K562 (cell line): ENCODE data around the gene NFIC. TPM values are rescaled to one million over a fixed set of nuclear protein-coding genes. Genes with fewer than 3 reads are reported as not detected.
A peak's percentile ranks its signal among the peaks of the same experiment; 100 is the strongest.

ENCODE experiments used
- ARNT ChIP-seq, 2 experiments: fragments of 450-650 bp; IDR thresholded peaks; 2 replicates each; pipeline ENCODE4 v1.6.1; 2016; ENCODE audit warnings: mild to moderate bottlenecking in 1 of 2
- CBFA2T3 ChIP-seq: fragments of 450-650 bp; IDR thresholded peaks from 2 replicates; pipeline ENCODE4 v1.6.1; 2017
- CHD4 ChIP-seq: fragments of 200-600 bp; sonication (generic); IDR thresholded peaks from 3 replicates; pipeline ENCODE4 v1.6.1; 2012; ENCODE audit warnings: low read depth, mild to moderate bottlenecking, mixed read lengths, low read length, inconsistent platforms; ENCODE audit not compliant: insufficient read depth, insufficient replicate concordance, poor library complexity, severe bottlenecking
- DACH1 ChIP-seq: fragments of 450-650 bp; IDR thresholded peaks from 2 replicates; pipeline ENCODE4 v1.6.1; 2018; ENCODE audit not compliant: partially characterized antibody
- E2F5 ChIP-seq: sonication (generic); formaldehyde crosslinking; IDR thresholded peaks from 2 replicates; pipeline ENCODE4 v1.8.0; 2022; ENCODE audit warnings: mild to moderate bottlenecking, missing genetic modification reagents
- ELF1 ChIP-seq: fragments of 200-800 bp; sonication (Bioruptor generic); IDR thresholded peaks from 2 replicates; pipeline ENCODE4 v1.6.1; 2016; ENCODE audit warnings: missing genetic modification characterization, missing compliant biosample characterization
- ETS1 ChIP-seq: conservative IDR thresholded peaks from 2 replicates; pipeline ENCODE4 v1.6.1; 2011; ENCODE audit warnings: low read depth, mild to moderate bottlenecking, low read length; ENCODE audit not compliant: control insufficient read depth
- GTF2E2 ChIP-seq: fragments of 200-800 bp; sonication (Bioruptor generic); IDR thresholded peaks from 2 replicates; pipeline ENCODE4 v1.6.1; 2016; ENCODE audit warnings: missing genetic modification characterization, missing compliant biosample characterization
- HMGN3 ChIP-seq: IDR thresholded peaks from 2 replicates; pipeline ENCODE4 v1.6.1; 2011; ENCODE audit warnings: borderline replicate concordance, low read depth, mild to moderate bottlenecking, mixed read lengths, low read length; ENCODE audit not compliant: insufficient read length; ENCODE audit errors: extremely low read depth
- MNT ChIP-seq, 2 experiments: fragments of 450-650 bp; conservative IDR thresholded peaks; 2 replicates each; pipeline ENCODE4 v1.6.1; 2017; ENCODE audit warnings: mild to moderate bottlenecking in 2 of 2, moderate library complexity in 2 of 2
- MYNN ChIP-seq, 2 experiments: sonication (generic); formaldehyde crosslinking in 1 of 2; IDR thresholded peaks; 2 replicates each; pipeline versions ENCODE4 v1.5.0 to v1.6.1; 2016 to 2020; ENCODE audit warnings: antibody characterized with exemption in 1 of 2, missing genetic modification reagents in 1 of 2
- PKNOX1 ChIP-seq: fragments of 450-650 bp; IDR thresholded peaks from 2 replicates; pipeline ENCODE4 v1.6.1; 2016
- PYGO2 ChIP-seq: fragments of 450-650 bp; IDR thresholded peaks from 2 replicates; pipeline ENCODE4 v1.6.1; 2016; ENCODE audit warnings: mild to moderate bottlenecking, missing genetic modification characterization, moderate library complexity, missing compliant biosample characterization
- RBM25 ChIP-seq: fragments of 200-400 bp; formaldehyde crosslinking; IDR thresholded peaks from 2 replicates; pipeline ENCODE4 v1.6.1; 2018; ENCODE audit warnings: low read length, low read depth, moderate library complexity; ENCODE audit not compliant: severe bottlenecking
- SMARCA4 ChIP-seq: fragments of 450-650 bp; IDR thresholded peaks from 2 replicates; pipeline ENCODE4 v1.6.1; 2016
- TEAD4 ChIP-seq, 2 experiments: sonication (generic) in 1 of 2; formaldehyde crosslinking in 1 of 2; IDR thresholded peaks; 2 replicates each; pipeline versions ENCODE4 v1.6.1 to v1.8.0; 2012 to 2022; ENCODE audit warnings: borderline replicate concordance in 1 of 2, inconsistent platforms in 1 of 2, low read length in 1 of 2, mild to moderate bottlenecking in 1 of 2, missing genetic modification reagents in 1 of 2
- TSHZ1 ChIP-seq: fragments of 250-450 bp; sonication (Bioruptor Pico); IDR thresholded peaks from 2 replicates; pipeline ENCODE4 v1.4.0; 2020; ENCODE audit warnings: mild to moderate bottlenecking, moderate library complexity
- ZKSCAN3 ChIP-seq: fragments of 250-450 bp; sonication (Bioruptor Pico); IDR thresholded peaks from 2 replicates; pipeline ENCODE4 v1.4.0; 2020
- polyA plus RNA-seq, 8 experiments: library from polyadenylated mRNA; depleted of rRNA in 4 of 8; stranded (reverse) in 5 of 8; unstranded in 3 of 8; fragments of >200 nt; fragmentation: Nextera tagmentation in 2 of 8; fragmentation: Illumina TruSeq in 1 of 8; extraction: Ambion mirVana in 2 of 8; extraction: Trizol in 1 of 8; gene quantifications; 2 replicates each; pipeline versions ENCODE4 v1.2.1 to v1.2.3, GENCODE V29; 2011 to 2014; ENCODE audit warnings: inconsistent platforms in 1 of 8, missing spikeins in 1 of 8
- total RNA-seq, 7 experiments: library from RNA; depleted of rRNA in 6 of 7; stranded (reverse); fragments of >200 nt in 6 of 7; fragmentation: Illumina TruSeq in 2 of 7; extraction: Trizol in 2 of 7; gene quantifications; 2 replicates each; pipeline versions ENCODE4 v1.2.1 to v1.2.3, GENCODE V29; 2011 to 2021; ENCODE audit warnings: low replicate concordance in 1 of 7

NFIC gene
- total and polyA plus RNA-seq, 9 of the 15 experiments (the other 6 are each of a cell fraction or from before 2014, with no cell fraction given): 0.71 to 62.1 (median 6.9) TPM

GRCh38 chr19:3374369-3375112, 8.2 kb downstream of the NFIC start (continued):
- no peak for TF ChIP-seq HMGN3
- peak; percentile 24 for TF ChIP-seq DACH1
- TF ChIP-seq ELF1: no peak
- TF ChIP-seq CHD4: peak; percentile 98
- TF ChIP-seq ARNT (IDR thresholded peaks at IDR 0.05): peak; percentile 35 to 86; a peak in 2 of 4 replicates
- TF ChIP-seq E2F5 (CRISPR knock-in tag): no peak
- TF ChIP-seq ZKSCAN3 (CRISPR knock-in tag): no peak
- no peak for TF ChIP-seq TSHZ1 (CRISPR knock-in tag)
- TF ChIP-seq TEAD4 (IDR thresholded peaks at IDR 0.05; ENCODE audit: low read length): no peak; the same call in 1 of the 2 replicates
- no peak for TF ChIP-seq TEAD4 (CRISPR knock-in tag; IDR thresholded peaks at IDR 0.05; ENCODE audit: borderline replicate concordance)
- 0 out of 2 replicates have a peak, but pooled peaks have one; percentile 40 for TF ChIP-seq PYGO2 (tag)
- peak; percentile 99 for TF ChIP-seq RBM25
- peak; percentile 80 for TF ChIP-seq PKNOX1
- peak; percentile 7; the same call in 1 of the 2 replicates for TF ChIP-seq ETS1
- 0 out of 2 replicates have a peak, but pooled peaks have one; percentile 55 for TF ChIP-seq MYNN (IDR thresholded peaks at IDR 0.05)
- no peak for TF ChIP-seq MYNN (CRISPR knock-in tag; IDR thresholded peaks at IDR 0.05)
- TF ChIP-seq SMARCA4: peak; percentile 81
- TF ChIP-seq MNT (conservative IDR thresholded peaks at IDR 0.05): peak in 1 of 2 experiments; percentile 47; a peak in 1 of 4 replicates
- TF ChIP-seq GTF2E2: peak; percentile 54; the same call in 1 of the 2 replicates
- peak; percentile 88 for TF ChIP-seq CBFA2T3
